Trophoblast cell (in vitro differentiated cells and primary cell): Measurements from ENCODE around the gene KDELR1.

ENCODE experiments used
- DNase-seq, 2 donors: peaks; one replicate each; pipeline ENCODE4 v3.0.0-alpha.2; 2016
- H2AFZ ChIP-seq: 2 replicates; pipeline ENCODE4 v1.6.1; 2013; ENCODE audit warnings: low read length, moderate library complexity, mild to moderate bottlenecking; ENCODE audit not compliant: insufficient read depth, poor library complexity
- H2AK5ac ChIP-seq: 2 replicates; pipeline ENCODE4 v1.6.1; 2013; ENCODE audit warnings: mild to moderate bottlenecking, low read length
- H2BK120ac ChIP-seq: 2 replicates; pipeline ENCODE4 v1.6.1; 2013; ENCODE audit warnings: low read length, mild to moderate bottlenecking, moderate library complexity; ENCODE audit not compliant: insufficient read depth, poor library complexity
- H2BK12ac ChIP-seq: 2 replicates; pipeline ENCODE4 v1.6.1; 2013; ENCODE audit warnings: mild to moderate bottlenecking, low read length, moderate library complexity
- H2BK5ac ChIP-seq: 2 replicates; pipeline ENCODE4 v1.6.1; 2013; ENCODE audit warnings: low read length, low read depth, moderate library complexity, mild to moderate bottlenecking; ENCODE audit not compliant: poor library complexity
- H3K14ac ChIP-seq: 2 replicates; pipeline ENCODE4 v1.6.1; 2013; ENCODE audit warnings: mild to moderate bottlenecking, low read length
- H3K18ac ChIP-seq: 2 replicates; pipeline ENCODE4 v1.6.1; 2013; ENCODE audit warnings: mild to moderate bottlenecking, low read length
- H3K23ac ChIP-seq: 2 replicates; pipeline ENCODE4 v1.6.1; 2013; ENCODE audit warnings: low read length
- H3K27ac ChIP-seq: 2 replicates; pipeline ENCODE4 v1.5.1; 2013; ENCODE audit warnings: low read depth, mild to moderate bottlenecking, inconsistent platforms, low read length, moderate library complexity
- H3K27me3 ChIP-seq: 2 replicates; pipeline ENCODE4 v1.6.1; 2013; ENCODE audit warnings: inconsistent platforms, mild to moderate bottlenecking, low read length, moderate library complexity; ENCODE audit not compliant: insufficient read depth
- H3K36me3 ChIP-seq, 2 experiments: 1 replicate in 1 of 2; 2 replicates in 1 of 2; pipeline ENCODE4 v1.6.1; 2013; ENCODE audit warnings: low read length in 2 of 2, mild to moderate bottlenecking in 2 of 2, moderate library complexity in 1 of 2; ENCODE audit not compliant: insufficient read depth in 2 of 2, control insufficient read depth in 1 of 2
- H3K4ac ChIP-seq: 2 replicates; pipeline ENCODE4 v1.6.1; 2013; ENCODE audit warnings: low read depth, mild to moderate bottlenecking, low read length, moderate library complexity
- H3K4me1 ChIP-seq, 2 experiments: 1 replicate in 1 of 2; 2 replicates in 1 of 2; pipeline ENCODE4 v1.6.1; 2013; ENCODE audit warnings: low read length in 2 of 2, mild to moderate bottlenecking in 2 of 2, moderate library complexity in 1 of 2; ENCODE audit not compliant: insufficient read depth in 2 of 2, control insufficient read depth in 1 of 2
- H3K4me2 ChIP-seq: 2 replicates; pipeline ENCODE4 v1.6.1; 2013; ENCODE audit warnings: inconsistent platforms, mild to moderate bottlenecking, low read length, moderate library complexity
- H3K4me3 ChIP-seq: 2 replicates; pipeline ENCODE4 v1.5.1; 2013; ENCODE audit warnings: mild to moderate bottlenecking, low read depth, low read length, inconsistent platforms
- H3K79me1 ChIP-seq: one replicate; pipeline ENCODE4 v1.6.1; 2013; ENCODE audit warnings: low read length
- H3K79me2 ChIP-seq: 2 replicates; pipeline ENCODE4 v1.6.1; 2013; ENCODE audit warnings: low read length, mild to moderate bottlenecking; ENCODE audit not compliant: control insufficient read depth, insufficient read depth, poor library complexity
- H3K9ac ChIP-seq: 2 replicates; pipeline ENCODE4 v1.6.1; 2013; ENCODE audit warnings: mild to moderate bottlenecking, low read length
- H3K9me3 ChIP-seq: 2 replicates; pipeline ENCODE4 v1.6.1; 2013; ENCODE audit warnings: low read depth, mild to moderate bottlenecking, control low read depth, inconsistent platforms, low read length; ENCODE audit not compliant: insufficient read depth
- H4K12ac ChIP-seq: 2 replicates; pipeline ENCODE4 v1.6.1; 2013; ENCODE audit warnings: low read depth, mild to moderate bottlenecking, low read length, moderate library complexity
- H4K8ac ChIP-seq: 2 replicates; pipeline ENCODE4 v1.6.1; 2013; ENCODE audit warnings: low read depth, mild to moderate bottlenecking, low read length, moderate library complexity
- H4K91ac ChIP-seq: one replicate; pipeline ENCODE4 v1.6.1; 2013; ENCODE audit warnings: low read depth, mild to moderate bottlenecking, low read length, moderate library complexity
- WGBS: extraction: QIAGEN DNeasy Blood & Tissue Kit; methylation state at CpG from one replicate; pipeline ENCODE4 v1.1.7; 2013; ENCODE audit warnings: missing lambda C conversion rate; ENCODE audit not compliant: insufficient read length, insufficient coverage; ENCODE audit errors: extremely low coverage; 5-methylcytosine and 5-hydroxymethylcytosine counted together

KDELR1 gene

DNA sequence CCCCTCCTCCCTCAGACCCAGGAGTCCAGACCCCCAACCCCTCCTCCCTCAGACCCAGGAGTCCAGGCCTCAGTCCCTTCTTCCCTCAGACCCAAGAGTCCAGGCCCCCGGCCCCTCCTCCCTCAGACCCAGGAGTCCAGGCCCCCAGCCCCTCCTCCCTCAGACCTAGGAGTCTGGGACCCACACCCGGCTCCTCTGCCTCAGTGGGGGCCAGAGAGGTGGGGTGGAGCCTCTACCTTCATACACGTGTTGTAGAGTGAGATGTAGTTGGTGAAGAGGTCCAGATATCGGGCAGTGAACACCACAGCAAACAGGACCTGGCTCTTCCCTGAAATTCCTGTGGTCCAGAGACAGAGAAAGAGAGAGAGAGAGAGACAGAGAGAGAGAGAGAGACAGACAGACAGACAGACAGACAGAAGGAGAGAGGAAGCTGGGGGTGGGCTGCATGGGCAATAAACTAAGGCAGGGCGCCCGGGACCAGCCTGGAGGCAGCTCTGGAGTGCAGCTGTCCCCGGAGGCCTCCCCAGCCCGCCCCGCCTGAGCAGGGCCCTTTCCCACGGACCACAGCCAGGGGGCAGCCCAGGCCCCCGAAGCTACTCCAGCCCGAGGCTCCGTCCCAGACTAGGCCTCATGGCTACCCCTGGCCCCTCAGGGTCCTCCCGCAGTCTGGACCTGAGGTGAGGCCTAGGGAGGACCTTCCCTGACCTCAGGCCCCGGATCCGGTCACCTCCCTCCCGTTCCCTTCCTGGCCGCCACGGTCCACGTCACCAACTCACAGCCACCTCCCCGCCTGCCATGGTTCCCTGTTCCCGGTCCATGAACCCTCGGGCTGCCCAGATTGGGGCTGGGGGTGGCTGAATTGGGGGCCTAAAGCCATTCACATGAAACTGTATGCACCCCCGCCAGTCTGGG lies 907 bp downstream of the KDELR1 start:
- H2BK5ac ChIP-seq: peak overlapping the region; percentile 92
- no CpG with 5 or more reads among the region's 24 CpGs for whole genome bisulfite sequencing
- peak overlapping the region; percentile 97 for H3K14ac ChIP-seq
- H3K4me1 ChIP-seq: peaks cover 8 to 15% of the 10 kb centered on the region in 2 experiments
- H3K4ac ChIP-seq: peak overlapping the region; percentile 95
- H3K27ac ChIP-seq: peak overlapping the region; percentile 60
- H2AFZ ChIP-seq: peak overlapping the region; percentile 9
- peak overlapping the region; percentile 92 for H3K9ac ChIP-seq
- H3K79me2 ChIP-seq: peaks cover 18% of the 10 kb centered on the region
- peaks cover 12% of the 10 kb centered on the region for H3K27me3 ChIP-seq
- H2BK12ac ChIP-seq: peak overlapping the region; percentile 10
- H3K79me1 ChIP-seq: peaks cover 27% of the 10 kb centered on the region
- H4K8ac ChIP-seq: peak overlapping the region; percentile 82
- peaks cover 2% of the 10 kb centered on the region for H3K9me3 ChIP-seq
- DNase-seq: peak; percentile 68 to 74
- peak overlapping the region; percentile 89 for H2AK5ac ChIP-seq
- peak overlapping the region; percentile 97 for H4K91ac ChIP-seq
- peak overlapping the region; percentile 85 for H2BK120ac ChIP-seq
- peaks cover 30 to 35% of the 10 kb centered on the region in 2 experiments for H3K36me3 ChIP-seq
- no peak overlapping the region for H3K23ac ChIP-seq
- peak overlapping the region; percentile 74 for H4K12ac ChIP-seq
- peak overlapping the region; percentile 90 for H3K4me3 ChIP-seq
- H3K18ac ChIP-seq: peak overlapping the region; percentile 89
- peak overlapping the region; percentile 90 for H3K4me2 ChIP-seq

DNA sequence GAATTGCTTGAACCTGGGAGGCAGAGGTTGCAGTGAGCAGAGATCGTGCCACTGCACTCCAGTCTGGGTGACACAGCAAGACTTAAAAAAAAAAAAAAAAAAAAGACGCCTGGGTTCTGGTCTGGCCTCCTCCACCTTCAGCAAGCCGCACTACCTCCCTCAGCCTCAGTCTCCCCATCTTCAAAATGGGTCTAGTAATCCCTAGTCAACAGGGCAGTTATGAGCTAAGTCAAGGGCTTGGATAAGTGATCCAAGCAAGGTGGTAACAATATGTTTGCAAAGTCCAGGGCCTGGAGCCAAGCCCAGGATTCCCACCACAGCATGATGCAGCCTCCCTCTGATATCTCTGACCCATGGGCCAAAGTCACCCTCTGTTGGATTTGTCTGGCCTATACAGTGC lies 4.4 kb downstream of the KDELR1 start:
- Histone ChIP-seq H3K9me3 (no peaks in the 10 kb centered on the region), H3K4ac (no peak overlapping the region), H2AK5ac (no peak overlapping the region), H3K36me3 (peaks cover 60 to 67% of the 10 kb centered on the region in 2 experiments), H2BK5ac (no peak overlapping the region), H3K4me3 (no peak overlapping the region), H3K27ac (no peak overlapping the region), H3K23ac (no peak overlapping the region), H2AFZ (no peak overlapping the region), H3K9ac (no peak overlapping the region), H3K14ac (no peak overlapping the region), H3K18ac (no peak overlapping the region), H4K8ac (no peak overlapping the region), H3K79me1 (peaks cover 11% of the 10 kb centered on the region), H3K79me2 (peaks cover 14% of the 10 kb centered on the region), H3K4me1 (no peaks in the 10 kb centered on the region), H3K4me2 (no peak overlapping the region), H2BK120ac (no peak overlapping the region), H4K12ac (no peak overlapping the region), H3K27me3 (no peaks in the 10 kb centered on the region), H4K91ac (no peak overlapping the region), H2BK12ac (no peak overlapping the region)
- WGBS: no CpG with 5 or more reads among the region's 3 CpGs
- no peak for DNase-seq

DNA sequence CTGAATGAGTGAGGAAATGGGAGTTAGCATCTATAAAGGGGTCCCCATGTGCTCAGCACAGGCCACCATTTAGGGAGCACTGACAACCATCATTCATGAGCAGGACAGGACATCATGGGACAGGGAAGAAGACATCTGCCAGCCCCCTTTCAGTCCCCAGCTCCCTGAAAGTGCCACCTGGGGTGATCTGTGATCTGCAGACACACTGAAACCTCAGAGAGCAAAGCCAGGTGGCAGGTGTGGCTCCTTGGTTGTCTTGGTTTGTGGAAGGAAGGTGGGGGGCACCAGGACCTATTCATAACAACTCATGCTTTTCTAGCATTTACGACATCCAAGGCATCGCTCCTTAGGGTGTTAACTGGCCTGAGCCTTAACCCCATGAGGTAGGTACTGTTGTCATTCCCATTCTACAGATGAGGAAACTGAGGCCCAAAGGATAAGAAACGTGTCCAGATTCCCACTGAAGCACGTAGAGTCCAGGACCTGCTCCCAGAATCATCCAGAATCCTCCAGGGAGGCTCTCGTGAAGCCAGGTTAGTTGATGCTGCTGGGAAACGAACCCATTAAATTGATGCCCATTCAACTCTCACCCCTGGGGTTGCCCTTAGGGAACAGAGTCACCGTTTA lies 5.8 kb downstream of the KDELR1 start:
- H3K18ac ChIP-seq: no peak overlapping the region
- H3K79me1 ChIP-seq: peaks cover 4% of the 10 kb centered on the region
- H3K4me1 ChIP-seq: no peaks in the 10 kb centered on the region
- H4K8ac ChIP-seq: no peak overlapping the region
- H2AK5ac ChIP-seq: no peak overlapping the region
- no peaks in the 10 kb centered on the region for H3K9me3 ChIP-seq
- H2BK5ac ChIP-seq: no peak overlapping the region
- no peak overlapping the region for H3K4ac ChIP-seq
- DNase-seq: no peak
- no peaks in the 10 kb centered on the region for H3K27me3 ChIP-seq
- H3K4me2 ChIP-seq: no peak overlapping the region
- H2BK120ac ChIP-seq: no peak overlapping the region
- peak overlapping the region; percentile 45 for H3K9ac ChIP-seq
- H3K36me3 ChIP-seq: peaks cover 65 to 78% of the 10 kb centered on the region in 2 experiments
- WGBS: no CpG with 5 or more reads among the region's 7 CpGs
- no peak overlapping the region for H3K27ac ChIP-seq
- H2BK12ac ChIP-seq: no peak overlapping the region
- no peak overlapping the region for H3K4me3 ChIP-seq
- H4K91ac ChIP-seq: no peak overlapping the region
- no peak overlapping the region for H2AFZ ChIP-seq
- no peak overlapping the region for H3K23ac ChIP-seq
- H3K14ac ChIP-seq: no peak overlapping the region
- no peak overlapping the region for H4K12ac ChIP-seq
- H3K79me2 ChIP-seq: peaks cover 7% of the 10 kb centered on the region

DNA sequence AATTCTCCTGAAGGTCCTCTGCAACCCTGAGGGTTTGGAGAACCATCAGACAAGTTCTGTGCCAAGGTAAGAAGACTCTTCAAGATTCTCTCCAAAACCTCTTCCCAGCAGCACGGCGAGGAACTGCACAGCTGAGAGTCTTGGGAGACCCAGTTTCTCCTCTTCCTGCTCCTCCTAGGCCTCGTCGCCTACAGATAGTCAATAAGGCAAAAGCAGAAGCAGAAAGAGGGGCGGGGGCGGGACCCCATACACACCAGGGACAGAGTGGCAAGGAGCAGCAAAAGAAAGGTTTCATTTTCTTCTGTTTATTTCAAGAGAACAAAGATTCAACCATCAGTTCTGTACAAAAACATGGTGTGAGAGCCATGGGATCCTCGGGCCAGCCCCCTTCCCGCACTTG lies 9.1 kb downstream of the KDELR1 start:
- Histone ChIP-seq H3K14ac (no peak overlapping the region), H2BK120ac (no peak overlapping the region), H3K23ac (no peak overlapping the region)

More for the DNA sequence above, 9.1 kb downstream of the KDELR1 start:
- Histone ChIP-seq H3K4me3 (no peak overlapping the region), H4K12ac (no peak overlapping the region), H3K79me2 (no peaks in the 10 kb centered on the region), H3K4me2 (no peak overlapping the region), H2BK5ac (no peak overlapping the region), H2BK12ac (no peak overlapping the region), H3K27me3 (no peaks in the 10 kb centered on the region), H3K27ac (no peak overlapping the region), H3K9me3 (no peaks in the 10 kb centered on the region), H3K4me1 (no peaks in the 10 kb centered on the region), H2AK5ac (no peak overlapping the region), H3K18ac (no peak overlapping the region), H3K79me1 (no peaks in the 10 kb centered on the region), H4K8ac (no peak overlapping the region), H4K91ac (no peak overlapping the region), H3K9ac (no peak overlapping the region), H2AFZ (no peak overlapping the region), H3K4ac (no peak overlapping the region), H3K36me3 (peaks cover 52 to 63% of the 10 kb centered on the region in 2 experiments)
- no peak for DNase-seq
- WGBS: no CpG with 5 or more reads among the region's 8 CpGs
